22Rv1 (cell line): ENCODE data around the gene CYSRT1.

Experiments used
- H3K27ac ChIP-seq: fragments of 450-650 bp; 2 replicates; pipeline ENCODE4 v1.5.1; 2017
- ZFX ChIP-seq: fragments of 450-650 bp; IDR thresholded peaks from 2 replicates; pipeline ENCODE4 v1.6.1; 2017; ENCODE audit warnings: antibody characterized with exemption, borderline replicate concordance
- TF ChIP-seq, protein P1 (sequence below): fragments of 450-650 bp; IDR thresholded peaks from 2 replicates; pipeline ENCODE4 v1.5.1; 2017; ENCODE audit warnings: mild to moderate bottlenecking

Gene CYSRT1

DNA sequence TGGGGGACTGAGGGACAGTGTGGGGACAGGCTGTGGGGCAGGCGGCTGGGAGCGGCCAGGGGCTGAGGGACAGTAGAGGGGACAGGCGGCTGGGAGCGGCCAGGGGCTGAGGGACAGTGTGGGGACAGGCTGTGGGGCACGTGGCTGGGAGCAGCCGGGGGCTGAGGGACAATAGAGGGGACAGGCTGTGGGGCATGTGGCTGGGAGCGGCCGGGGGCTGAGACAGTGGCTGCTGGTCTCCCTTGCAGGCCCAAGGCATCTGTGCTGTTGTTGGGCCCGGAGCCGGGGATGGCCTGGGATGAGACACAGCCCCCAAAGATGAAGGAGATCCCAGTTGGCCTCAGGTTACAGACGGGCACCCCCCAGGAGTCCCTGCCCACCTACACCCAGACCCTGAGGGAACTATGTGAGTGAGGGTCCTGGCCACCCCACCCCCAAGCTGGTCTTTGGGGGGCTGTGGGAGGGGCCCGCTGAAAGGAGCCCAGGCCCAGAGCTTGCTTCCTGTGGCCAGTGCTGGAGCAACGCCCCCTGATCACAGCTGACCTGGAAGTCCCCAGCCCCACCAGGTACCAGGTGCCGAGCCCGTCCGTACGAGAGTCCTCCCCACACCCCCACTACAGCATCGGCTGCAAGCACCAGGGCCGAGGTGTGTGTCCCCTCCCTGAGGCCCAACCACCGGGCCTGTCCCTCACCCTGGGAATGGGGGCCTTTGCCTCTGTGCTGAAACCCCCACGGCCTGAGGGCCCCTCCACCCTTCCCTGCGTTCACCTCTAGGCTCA lies 26.7 kb downstream of the CYSRT1 start:
- H3K27ac ChIP-seq = peak overlapping the region; percentile 94
- no peak for TF ChIP-seq ZFX
- TF ChIP-seq, protein P1, sequence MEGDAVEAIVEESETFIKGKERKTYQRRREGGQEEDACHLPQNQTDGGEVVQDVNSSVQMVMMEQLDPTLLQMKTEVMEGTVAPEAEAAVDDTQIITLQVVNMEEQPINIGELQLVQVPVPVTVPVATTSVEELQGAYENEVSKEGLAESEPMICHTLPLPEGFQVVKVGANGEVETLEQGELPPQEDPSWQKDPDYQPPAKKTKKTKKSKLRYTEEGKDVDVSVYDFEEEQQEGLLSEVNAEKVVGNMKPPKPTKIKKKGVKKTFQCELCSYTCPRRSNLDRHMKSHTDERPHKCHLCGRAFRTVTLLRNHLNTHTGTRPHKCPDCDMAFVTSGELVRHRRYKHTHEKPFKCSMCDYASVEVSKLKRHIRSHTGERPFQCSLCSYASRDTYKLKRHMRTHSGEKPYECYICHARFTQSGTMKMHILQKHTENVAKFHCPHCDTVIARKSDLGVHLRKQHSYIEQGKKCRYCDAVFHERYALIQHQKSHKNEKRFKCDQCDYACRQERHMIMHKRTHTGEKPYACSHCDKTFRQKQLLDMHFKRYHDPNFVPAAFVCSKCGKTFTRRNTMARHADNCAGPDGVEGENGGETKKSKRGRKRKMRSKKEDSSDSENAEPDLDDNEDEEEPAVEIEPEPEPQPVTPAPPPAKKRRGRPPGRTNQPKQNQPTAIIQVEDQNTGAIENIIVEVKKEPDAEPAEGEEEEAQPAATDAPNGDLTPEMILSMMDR = no peak

DNA sequence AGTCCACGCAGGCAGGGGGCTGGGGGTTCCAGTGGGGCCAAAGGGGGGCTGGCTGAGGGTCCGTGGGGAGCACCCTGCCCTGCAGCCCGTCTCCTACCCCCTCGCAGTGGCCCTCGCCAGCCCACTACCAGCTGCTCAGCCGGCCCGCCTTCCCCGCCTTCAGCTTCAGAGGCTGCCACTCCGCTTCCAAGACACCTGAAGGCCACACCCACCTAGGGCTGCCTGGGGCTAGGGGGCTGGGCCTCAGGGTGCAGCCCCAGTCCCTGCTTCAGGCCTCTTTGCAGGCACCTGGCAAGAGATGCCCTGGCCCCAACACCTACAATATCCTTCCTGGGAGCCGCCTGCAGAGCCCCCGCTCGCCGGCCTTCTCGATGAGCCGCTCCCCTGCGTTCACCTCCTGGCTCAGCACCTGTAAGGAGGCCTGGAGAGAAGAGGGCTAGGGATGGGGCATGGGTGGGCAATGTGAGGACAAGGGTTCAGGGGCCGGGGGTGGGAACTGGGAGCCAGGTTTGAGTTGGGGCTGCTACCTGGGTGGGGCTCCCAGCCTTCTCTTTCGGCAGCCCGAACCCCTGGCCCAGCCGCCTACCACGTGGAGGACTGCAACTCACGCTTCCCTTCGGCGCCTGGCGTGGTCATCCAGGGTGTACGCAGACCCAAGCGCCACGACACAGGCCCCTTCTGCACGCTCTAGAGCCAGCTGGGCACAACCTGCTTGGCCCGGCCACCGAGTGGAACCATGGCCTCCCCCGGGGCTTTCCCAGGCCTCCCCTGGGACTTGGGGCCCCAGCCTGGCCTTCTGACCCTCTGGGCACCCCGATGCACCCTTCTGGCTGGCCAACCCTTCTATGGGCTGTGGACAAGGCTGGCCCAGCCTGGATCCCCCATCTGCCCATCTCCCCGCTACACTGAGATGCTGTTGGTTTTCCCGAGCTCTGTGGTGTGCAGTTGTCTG lies 27.9 kb downstream of the CYSRT1 start:
- H3K27ac ChIP-seq = peak overlapping the region; percentile 94
- TF ChIP-seq ZFX = no peak
- TF ChIP-seq, protein P1 = no peak

DNA sequence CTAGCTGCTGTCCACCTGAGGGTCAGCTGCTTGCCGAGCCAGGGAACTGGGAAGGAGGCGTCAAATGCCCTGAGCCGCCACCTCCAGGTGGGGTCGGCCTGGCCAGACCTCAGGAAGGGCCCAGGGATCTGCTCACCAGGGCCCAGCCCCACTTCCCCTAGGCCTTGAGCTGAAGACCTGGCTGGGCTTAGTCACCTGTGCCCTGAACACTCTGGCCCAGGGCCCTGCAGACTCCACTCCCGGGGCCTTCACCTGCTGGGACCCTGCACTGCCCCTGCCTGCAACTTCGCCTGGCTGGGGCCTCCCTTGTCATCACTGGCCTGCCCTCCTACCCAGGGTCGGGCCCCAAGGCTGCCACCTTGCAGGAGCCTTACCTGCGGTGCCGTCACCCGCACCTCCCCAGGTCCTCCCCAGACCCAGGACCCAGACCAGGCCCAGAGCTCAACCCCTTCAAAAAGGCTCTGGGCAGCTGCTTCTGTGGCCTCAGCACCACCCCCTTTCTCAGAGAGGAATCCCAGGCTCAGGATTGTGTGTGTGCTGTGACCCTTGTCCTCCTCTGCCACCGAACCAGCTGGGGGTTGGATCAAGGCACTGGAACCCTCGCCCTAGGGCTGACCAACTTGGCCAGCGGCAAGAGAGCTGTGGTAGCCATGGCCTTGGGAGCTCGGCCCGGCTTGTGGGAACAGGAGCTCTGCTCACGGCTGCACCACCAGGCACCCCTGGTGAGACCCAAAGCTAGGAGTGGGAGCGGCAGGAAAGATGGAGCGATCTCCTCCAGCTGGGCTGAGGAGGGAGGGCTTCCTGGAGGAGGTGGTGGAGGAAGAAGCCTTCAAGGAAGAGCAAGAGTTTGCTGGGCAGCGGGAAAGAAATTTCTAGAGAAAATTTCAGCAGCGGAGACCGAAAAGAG lies 29.0 kb downstream of the CYSRT1 start:
- H3K27ac ChIP-seq = peak overlapping the region; percentile 94
- no peak for TF ChIP-seq ZFX
- TF ChIP-seq, protein P1 = no peak

DNA sequence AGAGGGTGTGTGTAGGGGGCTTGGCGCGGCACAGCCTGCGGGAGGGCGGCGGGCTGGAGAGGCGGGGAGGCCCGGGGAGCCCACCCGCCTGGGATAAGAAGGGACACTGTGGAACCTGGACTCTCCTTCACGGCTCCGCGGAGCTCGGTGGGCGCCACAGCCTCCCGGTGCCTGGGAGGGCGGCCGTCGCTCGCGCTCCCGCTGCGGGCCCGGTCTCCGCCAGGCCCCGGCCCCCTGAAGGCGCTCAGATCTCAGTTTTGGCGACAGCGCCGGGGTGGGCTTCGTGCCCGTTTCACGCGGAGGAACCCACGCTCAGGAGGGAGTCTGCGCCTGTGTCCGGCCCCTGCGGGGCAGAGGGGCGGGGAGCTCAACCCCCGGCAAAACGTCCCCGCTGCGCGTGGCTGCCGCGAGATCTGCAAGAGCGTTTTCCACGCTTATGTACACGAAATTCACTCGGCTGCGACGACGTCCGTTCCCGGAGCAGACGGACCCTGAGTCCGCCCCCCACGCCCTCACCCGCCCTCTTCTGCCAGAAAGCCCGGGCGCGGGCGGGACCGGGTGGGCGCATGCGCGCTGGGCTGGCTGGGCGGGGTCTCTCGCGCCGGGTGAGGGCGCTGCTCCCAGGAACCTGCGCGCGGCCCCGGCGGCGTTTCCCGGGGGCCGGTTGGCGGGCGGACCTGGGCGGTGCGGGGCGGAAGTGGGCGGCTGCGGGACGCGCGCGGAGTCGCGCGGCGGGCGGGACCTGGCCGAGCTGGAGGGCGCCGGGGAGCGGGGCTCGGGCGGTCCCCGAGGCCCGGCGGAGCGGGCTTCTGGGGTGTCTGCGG lies 29.9 kb downstream of the CYSRT1 start, which contains the start of gene NELFB:
NELFB (plus strand) TSS at position 704 of the 824 bp plus-strand sequence.
- TF ChIP-seq, protein P1 = no peak
- no peak for TF ChIP-seq ZFX
- H3K27ac ChIP-seq = peak within 1 kb of the TSS; percentile 94

DNA sequence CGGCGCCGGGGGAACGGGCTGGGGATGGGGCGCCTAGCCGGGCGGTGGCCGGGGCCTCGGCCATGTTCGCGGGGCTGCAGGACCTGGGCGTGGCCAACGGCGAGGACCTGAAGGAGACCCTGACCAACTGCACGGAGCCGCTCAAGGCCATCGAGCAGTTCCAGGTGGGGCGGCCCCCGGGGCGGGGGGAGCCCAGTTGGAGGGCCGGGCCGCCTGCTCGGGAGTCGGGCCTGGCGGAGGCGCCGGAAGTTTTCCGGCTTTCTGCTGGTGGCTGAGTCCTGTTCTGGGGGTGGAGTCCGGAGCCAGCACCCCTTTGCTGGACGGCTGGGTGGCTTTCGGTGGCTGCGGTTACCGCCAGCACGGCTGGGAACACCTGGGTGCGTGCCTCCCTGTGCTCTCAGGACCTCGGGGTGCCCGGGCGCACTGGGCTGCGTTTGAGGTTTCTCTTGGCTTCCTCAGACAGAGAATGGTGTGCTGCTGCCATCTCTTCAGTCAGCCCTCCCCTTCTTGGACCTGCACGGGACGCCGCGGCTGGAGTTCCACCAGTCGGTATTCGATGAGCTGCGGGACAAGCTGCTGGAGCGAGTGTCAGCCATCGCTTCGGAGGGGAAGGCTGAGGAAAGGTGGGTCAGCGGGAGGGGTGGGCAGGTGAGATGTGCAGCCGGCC lies 30.6 kb downstream of the CYSRT1 start:
- H3K27ac ChIP-seq = peak overlapping the region; percentile 94
- TF ChIP-seq ZFX = no peak
- TF ChIP-seq, protein P1 = no peak

DNA sequence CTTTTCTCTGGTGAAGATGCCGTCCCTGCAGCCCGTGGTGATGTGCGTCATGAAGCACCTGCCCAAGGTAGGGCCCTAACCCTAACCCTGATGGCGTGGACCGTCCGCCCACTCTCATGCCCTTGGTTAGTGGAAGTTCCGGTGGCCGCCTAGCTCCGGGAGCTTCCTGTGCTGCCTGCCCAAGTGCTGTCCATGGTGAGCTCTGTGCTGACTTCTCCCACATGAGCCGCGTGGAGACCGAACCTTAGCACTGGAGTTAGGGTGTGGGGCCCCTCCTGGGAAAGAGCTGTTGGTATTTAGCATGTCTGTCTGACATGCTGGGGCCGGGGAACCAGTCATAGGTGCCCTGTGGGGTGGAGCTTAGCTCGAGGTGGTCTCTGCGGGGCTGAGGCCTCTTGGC lies 31.4 kb downstream of the CYSRT1 start:
- H3K27ac ChIP-seq = peak overlapping the region; percentile 94
- no peak for TF ChIP-seq ZFX
- TF ChIP-seq, protein P1 = no peak
